NT2/D1 (cell line): Measurements from ENCODE around the gene HIRA.

Experiments used
- SUZ12 ChIP-seq: IDR thresholded peaks from 2 replicates; pipeline ENCODE4 v1.6.1; 2011; ENCODE audit not compliant: insufficient read length, insufficient read depth; ENCODE audit errors: extremely low read depth
- YY1 ChIP-seq: IDR thresholded peaks from 2 replicates; pipeline ENCODE4 v1.6.1; 2011; ENCODE audit not compliant: insufficient read length, insufficient read depth
- ZNF274 ChIP-seq: IDR thresholded peaks from 2 replicates; pipeline ENCODE4 v1.6.1; 2011; ENCODE audit warnings: mild to moderate bottlenecking, low read depth, low read length

DNA sequence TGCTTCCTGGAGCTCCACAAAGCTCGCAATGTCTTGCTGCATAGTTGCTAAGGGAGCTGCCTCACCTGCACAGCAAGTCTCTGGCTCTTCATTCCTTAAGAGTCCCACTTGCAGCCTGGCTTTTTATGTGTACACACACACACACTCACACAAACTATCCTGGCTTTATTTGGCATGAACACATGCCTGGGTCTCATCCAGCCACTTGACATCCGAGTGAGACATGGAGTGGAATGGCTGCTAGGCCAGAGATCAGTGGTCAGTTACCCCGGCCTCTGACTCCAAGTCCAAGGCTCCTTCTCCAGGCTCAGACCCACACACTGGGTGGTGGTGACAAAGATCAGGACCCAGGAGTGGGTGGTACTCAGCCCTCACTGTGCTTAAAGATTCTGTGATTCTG is 102.1 kb downstream of the HIRA start:
- no peak for TF ChIP-seq ZNF274
- no peak for TF ChIP-seq YY1
- TF ChIP-seq SUZ12, result no peak
